ENCODE data around the gene C1S.
"Not testable (repeated sequence)": the region's sequence is repeated elsewhere in the genome, so short reads cannot be mapped to it uniquely, and the experiment has no call there.

Gene C1S
- total RNA-seq: 0.54 to 2.7 (median 0.78) reads per million in 3 experiments

GRCh38 chr12:7060353-7060954, at the start of gene C1S:
C1S (plus strand) TSS chr12:7060718; CDS start chr12:7061913, 1,195 bp downstream.
- no peak for DNase-seq

- not testable (repeated sequence) for DNase-seq
Measured at GRCh38 chr12:7011398-7011797, 49.1 kb upstream of the C1S start.

- no peak for DNase-seq
Measured at GRCh38 chr12:7012024-7012607, 48.4 kb upstream of the C1S start.

GRCh38 chr12:7013101-7013500, 47.4 kb upstream of the C1S start:
- no peak for DNase-seq

- no peak for DNase-seq
Measured at GRCh38 chr12:7015555-7016370, 44.8 kb upstream of the C1S start.

GRCh38 chr12:7016958-7017571, 43.5 kb upstream of the C1S start:
- no peak for DNase-seq

- DNase-seq: no peak
Measured at GRCh38 chr12:7017870-7018349, 42.6 kb upstream of the C1S start.

GRCh38 chr12:7018350-7019042, 42.0 kb upstream of the C1S start, which contains the start of gene LPCAT3:
LPCAT3 (minus strand) TSS chr12:7018476; CDS start chr12:7018424, 52 bp downstream.
- peak; percentile 98 for DNase-seq

GRCh38 chr12:7019043-7019569, 41.4 kb upstream of the C1S start:
- no peak for DNase-seq

GRCh38 chr12:7021956-7022355, 38.6 kb upstream of the C1S start:
- no peak for DNase-seq

GRCh38 chr12:7023114-7023513, 37.4 kb upstream of the C1S start:
- DNase-seq: no peak

- DNase-seq: no peak
Measured at GRCh38 chr12:7026854-7027253, 33.7 kb upstream of the C1S start.

- DNase-seq: no peak
Measured at GRCh38 chr12:7031306-7031705, 29.2 kb upstream of the C1S start.

GRCh38 chr12:7032990-7033389, 27.5 kb upstream of the C1S start:
- DNase-seq: no peak

GRCh38 chr12:7034464-7034863, 26.1 kb upstream of the C1S start:
- no peak for DNase-seq

GRCh38 chr12:7035463-7035862, 25.1 kb upstream of the C1S start:
- DNase-seq: no peak

- not testable (repeated sequence) for DNase-seq
Measured at GRCh38 chr12:7037411-7037810, 23.1 kb upstream of the C1S start.

- no peak for DNase-seq
Measured at GRCh38 chr12:7038591-7038990, 21.9 kb upstream of the C1S start.

- no peak for DNase-seq
Measured at GRCh38 chr12:7039403-7039802, 21.1 kb upstream of the C1S start.

- DNase-seq: no peak
Measured at GRCh38 chr12:7042842-7043241, 17.7 kb upstream of the C1S start.

- DNase-seq: no peak
Measured at GRCh38 chr12:7045913-7046312, 14.6 kb upstream of the C1S start.

GRCh38 chr12:7046383-7047105, 14.0 kb upstream of the C1S start:
- DNase-seq: no peak

Measured in central memory CD4-positive, alpha-beta T cell (primary cell).